T-helper 17 cell (primary cell): ENCODE data around the gene RNF133. TPM values are rescaled to one million over a fixed set of nuclear protein-coding genes. Genes with fewer than 3 reads are reported as not detected.
"Not testable (repeated sequence)": the region's sequence is repeated elsewhere in the genome, so short reads cannot be mapped to it uniquely, and the experiment has no call there.

Experiments used
- ATAC-seq: fragments of 150-1000 bp; cut with Tn5 transposase; 2 replicates; pipeline ENCODE4 v1.10.0; 2021; ENCODE audit warnings: mild to moderate bottlenecking, moderate library complexity
- DNase-seq, 3 donors: peaks; one replicate each; pipeline versions ENCODE4 v3.0.0 to v3.0.0-alpha.2; 2020 to 2021
- H3K9me3 ChIP-seq: one replicate; pipeline ENCODE4 v1.7.0; 2013; ENCODE audit warnings: low read length, mild to moderate bottlenecking; ENCODE audit not compliant: control insufficient read depth, poor library complexity, severe bottlenecking
- H3K27ac Mint-ChIP-seq: one replicate; pipeline ENCODE4 v1.8.0; 2022; ENCODE audit warnings: mild to moderate bottlenecking, moderate library complexity, mixed read lengths
- H3K27me3 Mint-ChIP-seq: one replicate; pipeline ENCODE4 v1.8.0; 2022; ENCODE audit warnings: mixed read lengths
- H3K36me3 Mint-ChIP-seq: one replicate; pipeline ENCODE4 v1.8.0; 2022; ENCODE audit warnings: low read depth, mixed read lengths
- H3K4me1 Mint-ChIP-seq: one replicate; pipeline ENCODE4 v1.8.0; 2022; ENCODE audit warnings: mild to moderate bottlenecking, mixed read lengths
- H3K4me3 Mint-ChIP-seq: one replicate; pipeline ENCODE4 v1.8.0; 2022; ENCODE audit warnings: mild to moderate bottlenecking, moderate library complexity, mixed read lengths
- total RNA-seq, 4 donors: library from RNA in 2 of 4; stranded (reverse) in 2 of 4; gene quantifications; one replicate each; pipeline ENCODE4 v1.2.3 and lab custom pipeline; 2022 to 2026

RNF133 gene
- total RNA-seq, 2 donors from 2014 or later, result not detected

DNA sequence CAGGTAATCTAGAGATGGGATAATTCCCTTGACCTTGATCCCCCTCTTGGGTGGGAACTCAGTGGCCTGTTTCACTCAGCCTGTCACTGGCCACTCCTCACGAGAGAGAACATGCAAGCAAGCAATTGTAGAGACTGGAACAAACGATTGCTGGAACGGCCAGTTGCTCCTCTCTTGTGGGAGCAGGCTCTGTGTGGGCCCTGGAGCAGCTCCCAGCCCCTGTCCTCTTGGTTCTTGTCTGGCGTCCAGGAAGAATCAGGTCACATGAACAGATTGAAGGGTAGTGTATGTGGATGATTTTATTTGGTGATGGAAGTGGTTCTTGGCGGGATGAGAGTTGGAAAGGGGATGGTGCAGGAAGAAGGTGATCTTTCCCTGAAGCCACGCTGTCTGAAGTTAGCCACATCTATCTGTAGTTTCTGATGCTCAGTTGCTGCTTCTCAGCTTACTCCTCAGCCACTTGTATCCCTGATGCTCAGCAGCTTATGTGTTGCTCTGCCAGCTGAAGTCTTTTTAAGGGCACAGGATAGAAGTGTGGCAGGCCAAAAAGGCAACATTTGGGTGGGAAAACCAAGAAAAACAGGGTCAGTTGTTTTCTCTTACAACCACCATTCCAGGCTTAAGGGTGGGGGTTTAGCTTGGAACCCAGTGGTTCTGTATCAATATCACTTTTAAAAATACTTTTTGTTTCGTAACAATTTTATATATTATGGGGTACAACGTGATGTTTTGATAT, 15.9 kb downstream of the RNF133 start:
- DNase-seq (no peak), ATAC-seq (no peak)
- no peaks in the 10 kb centered on the region for H3K9me3 ChIP-seq
- no peaks in the 10 kb centered on the region for H3K27me3 Mint-ChIP-seq
- H3K4me3 Mint-ChIP-seq, result no peak overlapping the region
- H3K4me1 Mint-ChIP-seq, result no peaks in the 10 kb centered on the region
- H3K27ac Mint-ChIP-seq, result no peak overlapping the region
- no peaks in the 10 kb centered on the region for H3K36me3 Mint-ChIP-seq

DNA sequence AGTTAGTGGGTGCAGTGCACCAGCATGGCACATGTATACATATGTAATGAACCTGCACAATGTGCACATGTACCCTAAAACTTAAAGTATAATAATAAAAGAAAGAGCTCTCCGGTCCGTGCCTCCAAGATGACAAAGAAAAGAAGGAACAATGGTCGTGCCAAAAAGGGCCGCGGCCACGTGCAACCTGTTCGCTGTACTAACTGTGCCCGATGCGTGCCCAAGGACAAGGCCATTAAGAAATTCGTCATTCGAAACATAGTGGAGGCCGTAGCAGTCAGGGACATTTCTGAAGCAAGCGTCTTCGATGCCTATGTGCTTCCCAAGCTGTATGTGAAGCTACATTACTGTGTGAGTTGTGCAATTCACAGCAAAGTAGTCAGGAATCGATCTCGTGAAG, 17.7 kb downstream of the RNF133 start:
- not testable (repeated sequence) for H3K4me3 Mint-ChIP-seq, H3K27me3 Mint-ChIP-seq, H3K9me3 ChIP-seq, DNase-seq, ATAC-seq, H3K27ac Mint-ChIP-seq, H3K36me3 Mint-ChIP-seq, H3K4me1 Mint-ChIP-seq

DNA sequence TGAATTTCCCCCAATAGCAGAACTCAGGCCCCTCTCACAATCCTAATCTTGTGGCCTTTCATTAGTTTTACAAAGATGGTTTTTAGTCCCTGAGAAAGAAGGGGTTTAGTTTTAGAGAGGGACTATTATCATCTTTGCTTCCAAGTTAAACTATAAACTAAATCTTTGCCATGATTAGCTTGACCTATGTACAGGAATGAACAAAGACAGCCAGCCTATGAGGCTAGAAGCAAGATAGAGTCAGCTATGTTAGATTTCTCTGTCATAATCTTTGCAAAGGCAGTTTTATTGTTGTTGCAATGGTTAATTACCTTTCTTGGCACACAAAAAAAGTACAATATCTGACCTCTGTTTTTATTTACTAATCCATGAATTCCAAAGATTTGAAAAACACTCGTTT, 19.1 kb downstream of the RNF133 start:
- no peak overlapping the region for H3K27ac Mint-ChIP-seq
- ATAC-seq (no peak), DNase-seq (no peak)
- H3K4me3 Mint-ChIP-seq, result no peak overlapping the region
- no peaks in the 10 kb centered on the region for H3K36me3 Mint-ChIP-seq
- no peaks in the 10 kb centered on the region for H3K4me1 Mint-ChIP-seq
- H3K27me3 Mint-ChIP-seq, result no peaks in the 10 kb centered on the region
- no peaks in the 10 kb centered on the region for H3K9me3 ChIP-seq

DNA sequence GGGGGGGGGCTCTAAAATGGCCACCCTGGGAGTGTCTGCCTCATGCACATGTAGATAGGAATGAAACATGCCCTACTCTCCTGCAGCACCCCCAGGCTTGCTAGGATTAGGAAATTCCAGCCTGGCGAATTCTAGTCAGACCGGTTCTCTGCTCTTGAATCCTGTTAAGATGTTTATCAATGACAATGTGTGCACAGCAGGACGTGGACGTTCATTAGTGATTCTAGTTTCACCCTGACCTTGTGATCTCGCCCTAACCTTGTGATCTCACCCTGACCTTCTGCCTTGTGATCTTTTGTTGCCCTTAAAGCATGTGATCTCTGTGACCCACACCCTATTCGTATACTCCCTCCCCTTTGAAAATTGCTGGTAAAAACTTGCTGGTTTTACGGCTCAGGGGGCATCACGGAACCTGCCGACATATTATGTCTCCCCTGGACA, 19.6 kb downstream of the RNF133 start:
- DNase-seq, H3K27me3 Mint-ChIP-seq, ATAC-seq, H3K4me1 Mint-ChIP-seq, H3K36me3 Mint-ChIP-seq, H3K4me3 Mint-ChIP-seq, H3K27ac Mint-ChIP-seq, H3K9me3 ChIP-seq: not testable (repeated sequence)

DNA sequence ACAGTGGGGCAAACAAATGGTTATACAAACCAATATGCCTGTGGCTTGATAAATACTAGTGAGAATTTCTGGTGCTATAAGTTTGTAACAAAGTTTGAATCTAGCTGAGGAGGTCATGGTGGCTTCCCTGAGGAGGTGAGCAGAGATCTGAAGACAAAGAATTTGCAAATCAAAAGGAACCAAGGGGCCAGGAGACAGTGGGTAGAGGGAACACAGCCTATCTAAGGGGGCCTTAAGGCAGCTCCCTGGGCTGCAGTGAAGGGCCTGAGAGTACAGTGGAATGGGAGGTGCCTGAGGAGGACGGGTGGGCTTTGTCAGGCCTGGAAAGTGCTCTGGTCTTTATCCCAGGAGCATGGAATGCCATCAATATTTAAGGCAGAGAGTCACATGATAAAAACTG, 21.8 kb downstream of the RNF133 start:
- Mint-ChIP-seq H3K4me1 (no peaks in the 10 kb centered on the region), H3K27me3 (no peaks in the 10 kb centered on the region), H3K4me3 (no peak overlapping the region), H3K36me3 (no peaks in the 10 kb centered on the region), H3K27ac (no peak overlapping the region)
- DNase-seq (no peak), ATAC-seq (no peak)
- no peaks in the 10 kb centered on the region for H3K9me3 ChIP-seq

DNA sequence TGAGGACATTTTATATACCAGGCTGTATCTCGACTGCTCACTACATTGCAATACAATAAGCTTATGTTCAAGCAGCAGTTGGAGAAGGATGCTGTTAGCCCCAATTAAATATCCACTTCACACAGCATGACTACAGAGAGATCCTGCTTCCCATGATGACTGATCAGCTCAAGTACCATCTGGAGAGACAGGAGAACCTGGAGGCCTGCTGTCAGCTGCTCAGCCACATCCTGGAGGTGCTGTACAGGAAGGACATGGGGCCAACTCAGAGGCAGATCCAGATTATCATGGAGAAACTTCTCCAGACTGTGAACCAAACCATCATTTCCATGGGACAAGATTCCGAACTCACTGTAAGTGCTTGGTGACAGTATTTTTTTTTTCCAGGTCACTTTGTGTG, 22.5 kb downstream of the RNF133 start:
- ATAC-seq (no peak), DNase-seq (no peak)
- no peaks in the 10 kb centered on the region for H3K9me3 ChIP-seq
- no peak overlapping the region for H3K4me3 Mint-ChIP-seq
- H3K27me3 Mint-ChIP-seq, result no peaks in the 10 kb centered on the region
- no peak overlapping the region for H3K27ac Mint-ChIP-seq
- no peaks in the 10 kb centered on the region for H3K36me3 Mint-ChIP-seq
- no peaks in the 10 kb centered on the region for H3K4me1 Mint-ChIP-seq

DNA sequence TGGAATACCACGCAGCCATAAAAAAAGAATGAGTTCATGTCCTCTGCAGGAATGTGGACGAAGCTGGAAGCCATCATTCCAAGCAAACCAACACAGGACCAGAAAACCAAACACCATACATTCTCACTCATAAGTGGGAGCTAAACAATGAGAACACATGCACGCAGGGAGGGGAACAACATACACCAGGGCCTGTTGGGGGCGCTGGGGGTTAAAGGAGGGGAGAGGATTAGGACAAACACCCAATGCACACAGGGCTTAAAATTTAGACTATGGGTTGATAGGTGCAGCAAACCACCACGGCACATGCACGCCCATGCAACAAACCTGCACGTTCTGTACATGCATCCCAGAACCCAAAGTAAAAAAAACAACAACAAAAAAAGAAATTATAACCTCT, 23.3 kb downstream of the RNF133 start:
- ATAC-seq (no peak), DNase-seq (no peak)
- no peaks in the 10 kb centered on the region for H3K4me1 Mint-ChIP-seq
- no peaks in the 10 kb centered on the region for H3K27me3 Mint-ChIP-seq
- no peak overlapping the region for H3K4me3 Mint-ChIP-seq
- no peaks in the 10 kb centered on the region for H3K9me3 ChIP-seq
- no peaks in the 10 kb centered on the region for H3K36me3 Mint-ChIP-seq
- H3K27ac Mint-ChIP-seq, result no peak overlapping the region

DNA sequence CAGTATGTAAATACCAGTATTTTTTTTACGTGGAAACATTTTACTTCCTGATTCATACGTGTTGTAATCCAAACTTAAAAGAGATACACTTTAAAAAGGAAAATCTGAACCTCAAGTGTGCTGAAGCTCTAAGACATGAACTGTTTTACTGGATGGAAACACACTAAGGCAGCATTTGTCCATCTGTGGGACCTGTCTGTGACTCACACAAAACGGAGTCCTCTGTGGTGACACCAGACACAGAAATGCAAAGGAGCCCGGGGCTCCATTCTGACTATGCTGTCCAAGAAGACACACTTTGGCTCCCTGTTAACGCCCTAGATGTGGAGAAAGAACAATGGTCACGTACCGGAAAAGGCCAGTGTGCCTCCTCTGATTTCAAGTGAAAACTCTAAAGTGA, 23.9 kb downstream of the RNF133 start:
- Mint-ChIP-seq H3K27me3 (no peaks in the 10 kb centered on the region), H3K27ac (no peak overlapping the region), H3K4me3 (no peak overlapping the region), H3K36me3 (no peaks in the 10 kb centered on the region), H3K4me1 (no peaks in the 10 kb centered on the region)
- ATAC-seq (no peak), DNase-seq (no peak)
- H3K9me3 ChIP-seq, result no peaks in the 10 kb centered on the region

DNA sequence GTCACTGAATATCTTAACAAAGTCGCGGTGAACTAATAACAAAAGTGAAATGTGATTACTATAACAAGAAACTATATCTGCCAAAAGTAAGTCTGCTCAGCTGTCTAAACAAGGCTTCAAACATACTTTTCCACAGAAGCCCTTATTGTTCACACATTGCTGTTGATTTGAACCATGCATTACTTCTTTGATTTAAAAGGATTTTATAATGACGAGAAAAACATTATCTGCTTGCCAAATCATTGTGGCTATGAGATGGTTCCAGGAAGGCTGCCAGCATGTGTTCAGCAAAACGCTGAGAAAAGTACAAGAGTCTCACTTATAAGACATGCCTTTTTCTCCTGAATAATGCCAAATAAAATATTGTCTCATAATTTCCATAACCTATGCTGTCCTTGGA, 24.4 kb downstream of the RNF133 start:
- Mint-ChIP-seq H3K4me1 (no peaks in the 10 kb centered on the region), H3K27ac (no peak overlapping the region), H3K36me3 (no peaks in the 10 kb centered on the region), H3K4me3 (no peak overlapping the region), H3K27me3 (no peaks in the 10 kb centered on the region)
- DNase-seq (no peak), ATAC-seq (no peak)
- H3K9me3 ChIP-seq, result no peaks in the 10 kb centered on the region

DNA sequence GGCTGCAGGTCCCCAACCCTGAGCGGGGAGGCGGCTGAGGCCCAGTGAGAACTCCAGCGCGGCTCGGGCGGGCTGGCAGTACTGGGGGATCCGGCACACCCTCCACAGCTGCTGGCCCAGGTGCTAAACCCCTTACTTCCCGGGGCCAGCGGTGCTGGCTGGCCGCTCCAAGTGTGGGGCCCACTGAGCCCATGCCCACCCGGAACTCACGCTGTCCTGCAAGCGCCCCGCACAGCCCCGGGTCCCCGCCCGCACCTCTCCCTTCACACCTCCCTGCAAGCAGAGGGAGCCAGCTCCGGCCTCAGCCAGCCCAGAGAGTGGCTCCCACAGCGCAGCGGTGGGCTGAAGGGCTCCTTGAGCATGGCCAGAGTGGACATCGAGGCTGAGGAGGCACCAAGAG, 25.0 kb downstream of the RNF133 start:
- Mint-ChIP-seq H3K36me3 (no peaks in the 10 kb centered on the region), H3K27ac (no peak overlapping the region), H3K4me1 (no peaks in the 10 kb centered on the region), H3K4me3 (no peak overlapping the region), H3K27me3 (no peaks in the 10 kb centered on the region)
- no peaks in the 10 kb centered on the region for H3K9me3 ChIP-seq
- DNase-seq (no peak), ATAC-seq (no peak)

DNA sequence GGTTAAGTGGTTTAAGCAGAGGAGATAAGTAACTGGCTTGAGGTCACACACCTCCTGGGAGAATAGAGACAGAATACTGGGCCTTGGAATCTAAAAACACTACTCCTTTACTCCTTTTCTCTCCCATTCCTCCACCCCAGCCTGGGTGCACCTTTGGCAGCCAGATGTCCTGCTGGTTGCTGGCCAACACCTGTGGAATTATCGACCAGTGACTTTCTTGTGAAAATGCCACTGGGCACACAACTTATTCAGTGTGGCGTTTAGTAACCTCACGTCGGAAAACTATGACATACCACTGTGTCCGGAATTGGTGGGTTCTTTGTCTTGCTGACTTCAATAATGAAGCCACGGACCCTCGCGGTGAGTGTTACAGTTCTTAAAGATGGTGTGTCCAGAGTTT, 26.4 kb downstream of the RNF133 start:
- no peak for ATAC-seq
- H3K27me3 Mint-ChIP-seq, result no peaks in the 10 kb centered on the region
- no peak overlapping the region for H3K27ac Mint-ChIP-seq
- H3K36me3 Mint-ChIP-seq, result no peaks in the 10 kb centered on the region
- H3K9me3 ChIP-seq, result no peaks in the 10 kb centered on the region
- H3K4me3 Mint-ChIP-seq, result no peak overlapping the region
- DNase-seq, result no peak
- H3K4me1 Mint-ChIP-seq, result no peaks in the 10 kb centered on the region

DNA sequence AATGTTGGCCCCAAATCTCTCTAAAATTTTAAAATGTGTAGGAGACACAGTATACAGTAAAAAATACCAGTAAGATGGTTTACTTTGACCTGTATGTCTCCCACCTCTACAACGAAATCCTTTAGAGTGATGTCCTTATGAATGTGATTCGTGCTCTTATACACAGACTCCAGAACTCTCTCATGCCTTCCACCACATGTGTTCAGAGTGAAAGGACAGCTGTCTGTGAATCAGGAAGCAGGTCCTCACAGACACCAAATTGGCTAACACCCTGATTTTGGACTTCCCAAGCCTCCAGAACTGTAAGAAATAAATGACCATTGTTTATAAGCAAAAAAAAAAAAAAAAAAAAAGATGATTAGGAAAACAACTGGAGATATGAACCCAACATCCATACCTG, 35.2 kb downstream of the RNF133 start:
- no peak for ATAC-seq
- Mint-ChIP-seq H3K36me3 (no peaks in the 10 kb centered on the region), H3K4me1 (no peaks in the 10 kb centered on the region), H3K4me3 (no peak overlapping the region), H3K27me3 (no peaks in the 10 kb centered on the region), H3K27ac (no peak overlapping the region)
- H3K9me3 ChIP-seq, result no peaks in the 10 kb centered on the region
- no peak for DNase-seq

DNA sequence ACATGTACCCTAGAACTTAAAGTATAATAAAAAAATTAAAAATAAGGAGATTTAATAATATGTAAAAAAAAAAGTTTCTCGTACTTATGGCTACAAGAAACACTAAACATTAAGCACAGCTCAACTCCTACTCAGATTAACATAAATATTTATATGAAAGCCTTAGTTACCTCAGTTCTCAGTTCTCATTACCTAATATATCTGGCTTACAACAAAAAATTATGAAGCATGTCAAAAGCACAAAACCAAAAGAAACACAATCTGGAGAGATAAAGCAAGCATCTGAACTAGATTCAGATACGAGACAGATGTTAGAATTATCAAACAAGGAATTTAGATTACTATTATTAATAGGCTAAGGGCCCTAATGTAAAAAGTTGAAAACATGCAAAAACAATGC, 40.1 kb downstream of the RNF133 start:
- no peaks in the 10 kb centered on the region for H3K36me3 Mint-ChIP-seq
- H3K27me3 Mint-ChIP-seq, result no peaks in the 10 kb centered on the region
- no peaks in the 10 kb centered on the region for H3K9me3 ChIP-seq
- ATAC-seq (no peak), DNase-seq (no peak)
- H3K27ac Mint-ChIP-seq, result no peak overlapping the region
- no peaks in the 10 kb centered on the region for H3K4me1 Mint-ChIP-seq
- no peak overlapping the region for H3K4me3 Mint-ChIP-seq

DNA sequence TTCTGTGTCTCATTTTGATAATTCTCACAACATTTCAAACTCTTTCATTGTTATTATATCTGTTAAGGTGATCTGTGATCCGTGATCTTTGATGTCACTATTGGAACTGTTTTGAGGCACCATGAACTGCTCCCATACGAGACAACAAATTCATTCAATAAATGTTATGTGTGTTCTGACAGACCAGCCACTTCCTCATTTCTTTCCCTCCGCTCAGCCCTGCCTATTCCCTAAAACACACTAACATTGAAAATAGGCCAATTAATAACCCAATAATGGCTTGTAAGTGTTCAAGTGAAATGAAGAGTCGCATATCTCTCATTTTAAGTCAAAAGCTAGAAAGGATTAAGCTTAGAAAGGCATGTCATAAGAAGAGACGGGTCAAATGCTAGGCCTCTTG, 45.2 kb downstream of the RNF133 start:
- DNase-seq, result no peak
- Mint-ChIP-seq H3K36me3 (no peaks in the 10 kb centered on the region), H3K27me3 (no peaks in the 10 kb centered on the region), H3K4me3 (no peak overlapping the region), H3K4me1 (no peaks in the 10 kb centered on the region), H3K27ac (no peak overlapping the region)
- no peak for ATAC-seq
- no peaks in the 10 kb centered on the region for H3K9me3 ChIP-seq
